H9 (cell line): ENCODE data around the gene FOXB2. TPM values are rescaled to one million over a fixed set of nuclear protein-coding genes. Genes with fewer than 3 reads are reported as not detected.

Experiments
- DNase-seq: peaks from one replicate; pipeline ENCODE4 v3.0.0-alpha.2; 2017
- H2AFZ ChIP-seq: one replicate; pipeline ENCODE4 v1.6.1; 2013; ENCODE audit warnings: mild to moderate bottlenecking, low read length, control low read depth, moderate library complexity
- H2AK5ac ChIP-seq: 2 replicates; pipeline ENCODE4 v1.6.1; 2013; ENCODE audit warnings: low read length, control low read depth, mixed read lengths; ENCODE audit not compliant: insufficient read length
- H2BK120ac ChIP-seq: one replicate; pipeline ENCODE4 v1.6.1; 2013; ENCODE audit warnings: low read depth, mild to moderate bottlenecking, low read length, control low read depth, inconsistent platforms; ENCODE audit not compliant: poor library complexity, severe bottlenecking
- H2BK12ac ChIP-seq: 2 replicates; pipeline ENCODE4 v1.6.1; 2013; ENCODE audit warnings: low read length, control low read depth, mixed read lengths, low read depth; ENCODE audit not compliant: insufficient read length
- H2BK15ac ChIP-seq: 2 replicates; pipeline ENCODE4 v1.6.1; 2013; ENCODE audit warnings: low read depth, low read length, control low read depth
- H2BK20ac ChIP-seq: one replicate; pipeline ENCODE4 v1.6.1; 2013; ENCODE audit warnings: low read depth, mild to moderate bottlenecking, low read length, control low read depth, inconsistent platforms; ENCODE audit not compliant: poor library complexity, severe bottlenecking
- H2BK5ac ChIP-seq: 2 replicates; pipeline ENCODE4 v1.6.1; 2013; ENCODE audit warnings: low read length, control low read depth, mixed read lengths; ENCODE audit not compliant: insufficient read length
- H3K14ac ChIP-seq: 2 replicates; pipeline ENCODE4 v1.6.1; 2013; ENCODE audit warnings: low read length, control low read depth; ENCODE audit not compliant: insufficient read depth
- H3K18ac ChIP-seq: 2 replicates; pipeline ENCODE4 v1.6.1; 2013; ENCODE audit warnings: low read depth, mild to moderate bottlenecking, mixed read lengths, low read length, control low read depth; ENCODE audit not compliant: insufficient read length
- H3K23ac ChIP-seq: 2 replicates; pipeline ENCODE4 v1.6.1; 2013; ENCODE audit warnings: low read length, control low read depth, mixed read lengths, low read depth; ENCODE audit not compliant: insufficient read length
- H3K23me2 ChIP-seq: 2 replicates; pipeline ENCODE4 v1.6.1; 2013; ENCODE audit warnings: low read depth, mild to moderate bottlenecking, mixed read lengths, low read length, control low read depth; ENCODE audit not compliant: insufficient read length, poor library complexity, severe bottlenecking
- H3K27ac ChIP-seq: 2 replicates; pipeline ENCODE4 v1.5.1; 2013; ENCODE audit warnings: low read length, control low read depth, mixed read lengths, low read depth; ENCODE audit not compliant: insufficient read length
- H3K27me3 ChIP-seq: 2 replicates; pipeline ENCODE4 v1.6.1; 2013; ENCODE audit warnings: low read length, control low read depth, inconsistent platforms; ENCODE audit not compliant: insufficient read depth
- H3K4ac ChIP-seq: 2 replicates; pipeline ENCODE4 v1.6.1; 2013; ENCODE audit warnings: low read depth, mild to moderate bottlenecking, control low read depth, inconsistent platforms, low read length, moderate library complexity
- H3K4me1 ChIP-seq: 2 replicates; pipeline ENCODE4 v1.6.1; 2013; ENCODE audit warnings: low read length, control low read depth, inconsistent platforms; ENCODE audit not compliant: insufficient read depth
- H3K4me2 ChIP-seq: 2 replicates; pipeline ENCODE4 v1.6.1; 2013; ENCODE audit warnings: low read length, control low read depth, mixed read lengths; ENCODE audit not compliant: insufficient read length, insufficient read depth
- H3K56ac ChIP-seq: 2 replicates; pipeline ENCODE4 v1.6.1; 2013; ENCODE audit warnings: low read depth, mild to moderate bottlenecking, mixed read lengths, low read length, control low read depth; ENCODE audit not compliant: insufficient read length
- H3K79me1 ChIP-seq: 2 replicates; pipeline ENCODE4 v1.6.1; 2013; ENCODE audit warnings: low read depth, mild to moderate bottlenecking, moderate library complexity, low read length, control low read depth, inconsistent platforms; ENCODE audit not compliant: insufficient read depth, poor library complexity, severe bottlenecking
- H3K79me2 ChIP-seq: 2 replicates; pipeline ENCODE4 v1.6.1; 2013; ENCODE audit warnings: low read length, control low read depth, inconsistent platforms; ENCODE audit not compliant: insufficient read depth
- H3K9ac ChIP-seq: 2 replicates; pipeline ENCODE4 v1.6.1; 2013; ENCODE audit warnings: low read length, control low read depth, mixed read lengths; ENCODE audit not compliant: insufficient read length; ENCODE audit errors: extremely low read depth
- H3K9me3 ChIP-seq: one replicate; pipeline ENCODE4 v1.6.1; 2013; ENCODE audit warnings: low read depth, low read length, inconsistent platforms; ENCODE audit not compliant: control insufficient read depth
- H3T11ph ChIP-seq: one replicate; pipeline ENCODE4 v1.6.1; 2013; ENCODE audit warnings: mild to moderate bottlenecking, low read length, control low read depth, inconsistent platforms
- H4K20me1 ChIP-seq: one replicate; pipeline ENCODE4 v1.6.1; 2013; ENCODE audit not compliant: control insufficient read depth, insufficient read length, insufficient read depth
- H4K5ac ChIP-seq: 2 replicates; pipeline ENCODE4 v1.6.1; 2013; ENCODE audit warnings: low read depth, mild to moderate bottlenecking, mixed read lengths, low read length, control low read depth; ENCODE audit not compliant: insufficient read length
- H4K8ac ChIP-seq: replicated peaks from 2 replicates; pipeline ENCODE4 v1.6.1; 2013; ENCODE audit warnings: low read length, control low read depth, mixed read lengths, low read depth; ENCODE audit not compliant: insufficient read length
- H4K91ac ChIP-seq: 2 replicates; pipeline ENCODE4 v1.6.1; 2013; ENCODE audit warnings: low read depth, mild to moderate bottlenecking, moderate library complexity, mixed read lengths, low read length, control low read depth; ENCODE audit not compliant: insufficient read length
- H3K27ac Mint-ChIP-seq, 3 experiments: 2 replicates in 2 of 3; 3 replicates in 1 of 3; pipeline ENCODE4 v1.8.0; 2020 to 2021; ENCODE audit warnings: mixed read lengths in 3 of 3, mild to moderate bottlenecking in 1 of 3, moderate library complexity in 1 of 3
- H3K27me3 Mint-ChIP-seq: 2 replicates; pipeline ENCODE4 v1.8.0; 2021; ENCODE audit warnings: low read depth, mild to moderate bottlenecking, moderate library complexity, mixed read lengths
- H3K36me3 Mint-ChIP-seq, 3 experiments: 2 replicates in 2 of 3; 3 replicates in 1 of 3; pipeline ENCODE4 v1.8.0; 2020 to 2021; ENCODE audit warnings: low read depth in 3 of 3, mixed read lengths in 3 of 3; ENCODE audit not compliant: insufficient read depth in 1 of 3
- H3K4me1 Mint-ChIP-seq, 2 experiments: 2 replicates each; pipeline ENCODE4 v1.8.0; 2020; ENCODE audit warnings: mixed read lengths in 2 of 2
- H3K4me3 Mint-ChIP-seq, 2 experiments: 2 replicates in 1 of 2; 3 replicates in 1 of 2; pipeline ENCODE4 v1.8.0; 2020 to 2021; ENCODE audit warnings: mild to moderate bottlenecking in 2 of 2, mixed read lengths in 2 of 2, moderate library complexity in 1 of 2
- H3K9me3 Mint-ChIP-seq, 2 experiments: 2 replicates in 1 of 2; 3 replicates in 1 of 2; pipeline ENCODE4 v1.8.0; 2020; ENCODE audit warnings: mild to moderate bottlenecking in 2 of 2, mixed read lengths in 2 of 2, moderate library complexity in 1 of 2
- CTCF ChIP-seq: fragments of 200-600 bp; sonication (generic); conservative IDR thresholded peaks from 3 replicates; pipeline ENCODE4 v1.8.0; 2021; ENCODE audit warnings: antibody characterized with exemption, mild to moderate bottlenecking
- WGBS: extraction: QIAGEN DNeasy Blood & Tissue Kit; methylation state at CpG from one replicate; pipeline ENCODE4 v1.1.7; 2013; ENCODE audit warnings: missing lambda C conversion rate, low lambda C conversion rate, mixed read lengths; ENCODE audit not compliant: insufficient read length; ENCODE audit errors: extremely low coverage; 5-methylcytosine and 5-hydroxymethylcytosine counted together
- total RNA-seq: library from RNA; stranded (reverse); gene quantifications from 2 replicates; pipeline ENCODE4 v1.2.1, GENCODE V29; 2021

Gene FOXB2
- total RNA-seq, 1 experiment from 2014 or later, result 7.8 TPM

GRCh38 chr9:77003366-77003765 is 16.1 kb upstream of the FOXB2 start:
- no peaks in the 10 kb centered on the region for H3K4me1 ChIP-seq
- H3K18ac ChIP-seq, result no peak overlapping the region
- no peak overlapping the region for H4K91ac ChIP-seq
- DNase-seq, result no peak
- H4K5ac ChIP-seq, result no peak overlapping the region
- H4K20me1 ChIP-seq, result no peaks in the 10 kb centered on the region
- no peak overlapping the region for H2BK12ac ChIP-seq
- H3K9ac ChIP-seq, result no peak overlapping the region
- H3K79me1 ChIP-seq, result no peaks in the 10 kb centered on the region
- no peaks in the 10 kb centered on the region for H3K27me3 ChIP-seq
- no peaks in the 10 kb centered on the region for H3K79me2 ChIP-seq
- no peaks in the 10 kb centered on the region for H3K23me2 ChIP-seq
- no peak overlapping the region for H3K23ac ChIP-seq
- H2BK20ac ChIP-seq, result no peak overlapping the region
- no peak overlapping the region for H3K56ac ChIP-seq
- no peaks in the 10 kb centered on the region for H3K9me3 ChIP-seq
- H3K4me2 ChIP-seq, result no peak overlapping the region
- H3K14ac ChIP-seq, result no peak overlapping the region
- no peak overlapping the region for H3K4me3 Mint-ChIP-seq
- H3K36me3 Mint-ChIP-seq, result no peaks in the 10 kb centered on the region
- peaks cover 3% of the 10 kb centered on the region for H3K27me3 Mint-ChIP-seq
- H2AFZ ChIP-seq, result no peak overlapping the region
- no peak overlapping the region for H4K8ac ChIP-seq
- no peak for TF ChIP-seq CTCF
- H3K4me1 Mint-ChIP-seq, result peaks cover 0 to 5% of the 10 kb centered on the region in 2 experiments; a peak in 2 of 4 replicates
- H2BK15ac ChIP-seq, result no peak overlapping the region
- no peak overlapping the region for H3T11ph ChIP-seq
- WGBS, result no CpG with 5 or more reads among the region's 3 CpGs
- H3K9me3 Mint-ChIP-seq, result no peaks in the 10 kb centered on the region
- no peak overlapping the region for H2AK5ac ChIP-seq
- no peak overlapping the region for H3K27ac ChIP-seq
- H2BK5ac ChIP-seq, result no peak overlapping the region
- no peak overlapping the region for H3K27ac Mint-ChIP-seq
- H3K4ac ChIP-seq, result no peak overlapping the region
- no peak overlapping the region for H2BK120ac ChIP-seq
